Stomach (tissue), 9 donors: ENCODE data around the gene STYXL2. TPM values are rescaled to one million over a fixed set of nuclear protein-coding genes. Genes with fewer than 3 reads are reported as not detected.
A peak's percentile ranks its signal among the peaks of the same experiment; 100 is the strongest.

Experiments
- DNase-seq, 2 donors: peaks; one replicate each; pipeline versions ENCODE4 v3.0.0 to v3.0.0-alpha.2; 2013 to 2019
- H3K27ac ChIP-seq, 5 donors: fragments of 200-600 bp in 4 of 5; sonication (generic) in 4 of 5; one replicate each; pipeline ENCODE4 v1.5.1; 2013 to 2019; ENCODE audit warnings: mild to moderate bottlenecking in 1 of 5, moderate library complexity in 1 of 5
- H3K27me3 ChIP-seq, 3 donors: fragments of 200-600 bp; sonication (generic); one replicate each; pipeline ENCODE4 v1.5.1; 2017 to 2019; ENCODE audit warnings: mixed run types in 1 of 3
- H3K36me3 ChIP-seq, 4 donors: fragments of 200-600 bp; sonication (generic); 1 replicate in 3 of 4; 2 replicates in 1 of 4; pipeline ENCODE4 v1.5.1; 2016 to 2019
- H3K4me1 ChIP-seq, 4 donors: fragments of 200-600 bp; sonication (generic); one replicate each; pipeline ENCODE4 v1.5.1; 2016 to 2019
- H3K4me3 ChIP-seq, 4 donors: fragments of 200-600 bp; sonication (generic) in 3 of 4; one replicate each; pipeline ENCODE4 v1.5.1; 2016 to 2019; ENCODE audit warnings: mild to moderate bottlenecking in 1 of 4
- H3K9me3 ChIP-seq, 4 donors: fragments of 200-600 bp; sonication (generic); one replicate each; pipeline ENCODE4 v1.5.1; 2016 to 2019
- EP300 ChIP-seq: sonication (generic); formaldehyde crosslinking; IDR thresholded peaks from one replicate; pipeline ENCODE4 v1.6.1; 2017; ENCODE audit warnings: antibody characterized with exemption
- POLR2A ChIP-seq, 4 donors: fragments of 450-650 bp; IDR thresholded peaks; one replicate each; pipeline ENCODE4 v1.6.1; 2016; ENCODE audit warnings: antibody characterized with exemption in 4 of 4, control low read depth in 2 of 4, mild to moderate bottlenecking in 1 of 4, moderate library complexity in 1 of 4
- POLR2AphosphoS5 ChIP-seq, 3 donors: sonication (generic); formaldehyde crosslinking; IDR thresholded peaks; one replicate each; pipeline ENCODE4 v1.6.1; 2016; ENCODE audit warnings: antibody characterized with exemption in 3 of 3
- WGBS, 5 donors: extraction: QIAGEN DNeasy Blood & Tissue Kit in 3 of 5; methylation state at CpG; one replicate each; pipeline versions ENCODE4 v1.1.5 to v1.1.7; 2013 to 2018; 5-methylcytosine and 5-hydroxymethylcytosine counted together
- intact Hi-C: fragments of 100-400 bp; cut with DNase I; formaldehyde crosslinking; loops from one replicate; pipeline ENCODE4 v1.15.1; 2023; ENCODE audit warnings: low total_unique reads
- polyA plus RNA-seq, 3 donors: library from polyadenylated mRNA; stranded (reverse); fragments of 200-250 nt; gene quantifications; one replicate each; pipeline ENCODE4 v1.2.3, GENCODE V29; 2013
- total RNA-seq, 5 donors: library from RNA; depleted of rRNA; stranded (reverse); fragments of >200 nt; gene quantifications; one replicate each; pipeline versions ENCODE4 v1.1.0 to v1.2.3, GENCODE V29; 2014 to 2016
- TF ChIP-seq, protein P1 (sequence below), 7 experiments: fragments of 450-650 bp in 4 of 7; fragments of 200-600 bp in 3 of 7; sonication (generic) in 3 of 7; IDR thresholded peaks; one replicate each; pipeline ENCODE4 v1.5.1; 2016 to 2019; ENCODE audit warnings: antibody characterized with exemption in 7 of 7, control low read depth in 2 of 7, mild to moderate bottlenecking in 1 of 7
- donor health status: healthy with polysubstance abuse.
- donor health status: Bipolar disorder and iron deficiency.
- donor health status: healthy.

The STYXL2 gene
- total and polyA plus RNA-seq, 8 donors = 0.73 TPM; not detected in 7

DNA sequence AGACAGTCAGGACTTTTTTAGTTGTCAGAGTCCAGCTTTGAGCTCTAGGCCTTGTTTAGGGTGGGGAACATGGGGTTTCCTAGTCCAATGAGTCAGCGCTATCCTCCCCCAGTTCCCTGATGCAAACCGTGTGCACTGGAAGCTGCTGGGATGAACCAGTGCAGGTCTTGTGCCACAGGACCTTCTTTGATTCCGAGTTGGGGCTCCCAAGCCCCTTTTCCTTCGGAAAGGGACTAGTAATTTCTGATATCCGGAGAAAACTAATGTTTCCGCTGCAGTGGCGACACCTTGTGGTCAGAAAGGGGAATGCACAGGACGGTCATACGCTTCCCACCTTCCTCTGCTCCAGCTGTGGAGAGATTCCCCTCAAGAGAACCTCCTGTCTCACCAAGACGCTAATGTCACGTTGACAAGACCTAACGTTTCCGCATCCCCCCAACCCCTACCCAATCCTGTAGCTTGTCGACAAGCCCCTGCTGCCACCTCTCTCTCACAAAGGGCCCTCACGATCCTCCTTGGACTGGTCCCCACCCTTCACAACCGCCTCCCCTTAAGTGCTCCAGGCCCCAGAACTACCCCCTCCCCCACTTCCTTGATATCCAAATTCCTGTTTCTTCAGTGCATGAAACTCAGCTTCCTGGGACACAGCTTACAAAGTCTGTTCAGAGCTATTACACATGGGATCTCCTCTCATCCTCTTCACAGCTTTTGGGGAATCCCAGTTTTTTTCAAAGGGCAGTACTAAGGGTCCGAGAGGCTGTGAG, 34.6 kb upstream of the STYXL2 start:
- Histone ChIP-seq H3K27ac (no peak overlapping the region), H3K27me3 (peaks cover 0 to 29% (median 3%) of the 10 kb centered on the region in 3 donors), H3K4me1 (peaks cover 0 to 8% (median 6%) of the 10 kb centered on the region in 4 donors), H3K36me3 (no peaks in the 10 kb centered on the region), H3K9me3 (no peaks in the 10 kb centered on the region), H3K4me3 (no peak overlapping the region)
- DNase-seq = peak; percentile 78 to 86
- intact Hi-C loops = loop anchor here (5.0 kb wide), 1 partner anchor 152 kb away; no protein-coding TSS in a partner anchor
- WGBS, 5 donors = 10 to 16% (median 14%) methylated on average over 17 of the region's 17 CpGs
- TF ChIP-seq POLR2A (IDR thresholded peaks at IDR 0.05) (no peak), POLR2AphosphoS5 (IDR thresholded peaks at IDR 0.05) (no peak)
- TF ChIP-seq, protein P1, sequence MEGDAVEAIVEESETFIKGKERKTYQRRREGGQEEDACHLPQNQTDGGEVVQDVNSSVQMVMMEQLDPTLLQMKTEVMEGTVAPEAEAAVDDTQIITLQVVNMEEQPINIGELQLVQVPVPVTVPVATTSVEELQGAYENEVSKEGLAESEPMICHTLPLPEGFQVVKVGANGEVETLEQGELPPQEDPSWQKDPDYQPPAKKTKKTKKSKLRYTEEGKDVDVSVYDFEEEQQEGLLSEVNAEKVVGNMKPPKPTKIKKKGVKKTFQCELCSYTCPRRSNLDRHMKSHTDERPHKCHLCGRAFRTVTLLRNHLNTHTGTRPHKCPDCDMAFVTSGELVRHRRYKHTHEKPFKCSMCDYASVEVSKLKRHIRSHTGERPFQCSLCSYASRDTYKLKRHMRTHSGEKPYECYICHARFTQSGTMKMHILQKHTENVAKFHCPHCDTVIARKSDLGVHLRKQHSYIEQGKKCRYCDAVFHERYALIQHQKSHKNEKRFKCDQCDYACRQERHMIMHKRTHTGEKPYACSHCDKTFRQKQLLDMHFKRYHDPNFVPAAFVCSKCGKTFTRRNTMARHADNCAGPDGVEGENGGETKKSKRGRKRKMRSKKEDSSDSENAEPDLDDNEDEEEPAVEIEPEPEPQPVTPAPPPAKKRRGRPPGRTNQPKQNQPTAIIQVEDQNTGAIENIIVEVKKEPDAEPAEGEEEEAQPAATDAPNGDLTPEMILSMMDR (IDR thresholded peaks at IDR 0.05) = peak in 5 of 7 experiments; percentile 82 to 99 (median 94)

DNA sequence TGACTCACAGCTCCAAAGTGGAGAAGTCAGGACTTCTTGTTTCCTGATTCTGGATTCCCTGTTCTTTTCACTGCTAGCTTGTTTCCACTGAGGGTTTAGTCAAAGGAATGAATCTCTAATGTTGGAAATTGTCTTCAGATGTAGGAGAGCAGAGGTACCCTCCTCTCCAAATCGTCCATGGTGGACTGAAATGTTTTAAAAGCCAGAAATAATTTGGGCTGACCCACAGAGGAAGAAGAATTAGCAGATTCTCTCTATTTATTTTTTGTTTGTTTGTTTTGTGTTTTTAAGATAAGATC, 34.1 kb upstream of the STYXL2 start:
- no peaks in the 10 kb centered on the region for H3K9me3 ChIP-seq
- peaks cover 0 to 23% (median 3%) of the 10 kb centered on the region in 3 donors for H3K27me3 ChIP-seq
- no peak for DNase-seq
- H3K4me1 ChIP-seq = peaks cover 0 to 8% (median 6%) of the 10 kb centered on the region in 4 donors
- intact Hi-C loops = loop anchor here (5.0 kb wide), 2 partner anchors 152 to 383 kb away; no protein-coding TSS in a partner anchor
- H3K4me3 ChIP-seq = no peak overlapping the region
- TF ChIP-seq EP300 (no peak), POLR2A (IDR thresholded peaks at IDR 0.05) (no peak), POLR2AphosphoS5 (IDR thresholded peaks at IDR 0.05) (no peak)
- TF ChIP-seq, protein P1 (IDR thresholded peaks at IDR 0.05) = no peak
- 18 to 45% (median 31%) methylated on average over 1 of the region's 1 CpG for WGBS, 5 donors
- H3K27ac ChIP-seq = no peak overlapping the region
- H3K36me3 ChIP-seq = no peaks in the 10 kb centered on the region

DNA sequence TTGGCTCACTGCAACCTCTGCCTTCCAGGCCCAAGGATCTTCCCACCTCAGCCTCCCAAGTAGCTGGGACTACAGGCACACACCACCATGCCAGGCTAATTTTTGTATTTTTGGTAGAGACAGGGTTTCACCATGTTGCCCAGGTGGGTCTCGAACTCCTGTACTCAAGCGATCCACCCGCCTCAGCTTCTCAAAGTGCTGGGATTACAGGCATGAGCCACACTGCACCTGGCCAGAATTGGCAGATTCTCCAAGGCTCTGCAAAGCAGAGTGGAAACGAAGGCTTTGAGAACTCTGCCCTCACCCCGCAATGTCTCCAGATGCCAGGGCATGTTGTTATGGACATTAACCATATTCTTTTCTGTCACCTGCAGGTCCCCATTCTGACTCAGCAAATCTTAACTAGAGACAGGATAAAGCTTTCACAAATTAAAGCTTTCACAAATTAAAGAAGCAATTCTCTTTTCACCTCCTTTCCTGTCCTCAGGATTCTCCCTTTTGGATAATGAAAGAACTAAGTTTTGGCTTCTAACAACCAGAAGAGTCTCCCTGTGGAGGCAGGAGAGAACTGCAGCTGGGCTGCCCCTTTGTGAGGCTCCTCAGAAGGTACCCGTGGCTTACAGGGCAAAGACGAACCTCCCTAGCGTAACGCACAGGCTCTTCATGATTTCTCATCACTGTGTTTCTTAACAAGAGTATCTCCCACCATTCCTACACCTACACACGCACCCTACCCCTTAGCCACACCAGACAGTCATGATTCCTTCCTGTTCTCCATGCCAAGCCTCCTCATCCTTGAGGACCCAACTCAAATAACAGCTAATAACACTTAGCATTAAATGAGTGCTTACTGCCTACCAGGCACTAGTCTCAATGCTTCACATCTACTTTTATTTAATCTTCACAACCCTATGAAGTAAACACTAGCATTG, 33.5 kb upstream of the STYXL2 start:
- WGBS, 5 donors = 70 to 73% (median 72%) methylated on average over 10 of the region's 10 CpGs
- peaks cover 0 to 8% (median 6%) of the 10 kb centered on the region in 4 donors for H3K4me1 ChIP-seq
- H3K27ac ChIP-seq = no peak overlapping the region
- H3K36me3 ChIP-seq = no peaks in the 10 kb centered on the region
- no peak overlapping the region for H3K4me3 ChIP-seq
- intact Hi-C loops = loop anchor here (5.0 kb wide), 1 partner anchor 382 kb away; no protein-coding TSS in a partner anchor
- no peaks in the 10 kb centered on the region for H3K9me3 ChIP-seq
- H3K27me3 ChIP-seq = peaks cover 0 to 17% (median 3%) of the 10 kb centered on the region in 3 donors
- DNase-seq = no peak
- TF ChIP-seq POLR2AphosphoS5 (IDR thresholded peaks at IDR 0.05) (no peak), POLR2A (IDR thresholded peaks at IDR 0.05) (no peak), EP300 (no peak)
- TF ChIP-seq, protein P1 (IDR thresholded peaks at IDR 0.05) = peak in 2 of 7 experiments; percentile 9 to 13

DNA sequence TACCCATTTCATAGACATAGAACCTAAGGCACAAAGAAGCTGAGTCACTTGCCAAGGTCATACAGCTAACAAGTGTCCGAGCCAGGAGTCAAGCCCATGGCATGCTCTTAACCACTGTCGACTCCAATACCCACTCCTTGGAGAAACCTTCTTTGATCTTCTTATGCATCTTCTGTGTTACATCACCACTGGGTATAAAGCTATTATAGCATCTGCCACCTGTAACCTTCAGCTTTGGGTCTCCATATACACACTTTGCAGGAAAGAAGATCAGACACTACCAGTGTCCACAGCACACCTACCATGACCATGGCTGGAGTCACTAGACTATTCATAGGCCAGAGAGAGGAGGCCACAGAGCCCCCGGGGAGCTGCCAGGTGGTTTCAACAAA, 32.8 kb upstream of the STYXL2 start:
- no peaks in the 10 kb centered on the region for H3K36me3 ChIP-seq
- peaks cover 0 to 11% (median 3%) of the 10 kb centered on the region in 3 donors for H3K27me3 ChIP-seq
- DNase-seq = no peak
- no peaks in the 10 kb centered on the region for H3K9me3 ChIP-seq
- no peak overlapping the region for H3K27ac ChIP-seq
- WGBS, 5 donors = 82 to 91% (median 87%) methylated on average over 3 of the region's 3 CpGs
- H3K4me1 ChIP-seq = peaks cover 0 to 8% (median 6%) of the 10 kb centered on the region in 4 donors
- intact Hi-C loops = loop anchor here (5.0 kb wide), 1 partner anchor 381 kb away; no protein-coding TSS in a partner anchor
- no peak overlapping the region for H3K4me3 ChIP-seq
- no peak for TF ChIP-seq POLR2A (IDR thresholded peaks at IDR 0.05)
- TF ChIP-seq POLR2AphosphoS5 (IDR thresholded peaks at IDR 0.05) = no peak
- TF ChIP-seq EP300 = no peak
- TF ChIP-seq, protein P1 (IDR thresholded peaks at IDR 0.05) = no peak
